GM13977 (cell line): Measurements from ENCODE around the gene GABRR2.
"Not testable (repeated sequence)": the region's sequence is repeated elsewhere in the genome, so short reads cannot be mapped to it uniquely, and the experiment has no call there.

Experiments used
- DNase-seq: peaks from one replicate; pipeline ENCODE4 v3.0.0; 2012; ENCODE audit warnings: low spot score
- in situ Hi-C: fragments of 300-500 bp; cut with MboI; formaldehyde crosslinking; loops from one replicate; pipeline ENCODE4 v1.12.0; 2022; ENCODE audit warnings: low sequenced_read_pairs, low pct_unique_long_range_greater_than_20kb, mixed read lengths, inconsistent platforms; ENCODE audit not compliant: unreplicated experiment
- TF ChIP-seq, protein P1 (sequence below): IDR thresholded peaks from 2 replicates; pipeline ENCODE4 v1.5.1; 2012; ENCODE audit warnings: mild to moderate bottlenecking, control low read depth; ENCODE audit not compliant: insufficient read depth; ENCODE audit errors: extremely low read depth, missing control alignments

Gene GABRR2

DNA sequence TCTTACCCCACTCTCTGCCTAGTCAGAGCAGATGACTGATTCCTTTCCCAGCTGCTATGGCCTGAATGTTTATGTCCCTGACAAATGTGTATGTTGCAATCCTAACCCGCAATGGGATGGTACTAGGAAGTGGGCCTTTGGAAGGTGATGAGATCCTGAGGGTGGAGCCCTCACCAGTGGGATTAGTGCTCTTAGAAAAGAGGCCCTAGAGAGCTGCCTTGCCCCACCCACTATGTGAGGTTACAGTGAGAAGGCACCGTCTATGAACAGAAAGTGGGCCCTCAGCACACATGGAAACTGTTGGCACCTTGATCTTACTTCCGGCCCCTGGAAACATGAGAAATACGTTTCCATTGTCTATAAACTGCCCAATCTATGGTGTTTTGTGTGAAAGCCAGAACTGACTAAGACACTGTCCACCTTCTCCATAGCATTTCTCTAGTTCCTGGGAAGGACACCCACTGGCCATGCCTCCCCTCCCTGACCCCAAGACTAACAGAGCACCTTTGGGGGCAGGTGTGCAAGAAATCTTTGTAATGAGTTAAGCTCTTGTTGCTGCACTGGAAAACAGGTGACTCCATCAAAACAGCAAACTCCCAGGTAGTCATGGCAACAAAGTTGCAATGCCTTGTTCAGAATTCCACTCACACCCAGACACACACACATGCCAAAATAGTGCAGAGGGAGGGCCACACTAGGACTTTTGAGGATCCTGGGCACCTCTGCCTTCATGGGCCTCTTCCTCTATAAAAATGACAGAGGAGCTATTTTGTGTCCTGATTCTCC lies 16.2 kb downstream of the GABRR2 start:
- in situ Hi-C loops, result no loop called here
- peak; percentile 46 for DNase-seq
- TF ChIP-seq, protein P1, sequence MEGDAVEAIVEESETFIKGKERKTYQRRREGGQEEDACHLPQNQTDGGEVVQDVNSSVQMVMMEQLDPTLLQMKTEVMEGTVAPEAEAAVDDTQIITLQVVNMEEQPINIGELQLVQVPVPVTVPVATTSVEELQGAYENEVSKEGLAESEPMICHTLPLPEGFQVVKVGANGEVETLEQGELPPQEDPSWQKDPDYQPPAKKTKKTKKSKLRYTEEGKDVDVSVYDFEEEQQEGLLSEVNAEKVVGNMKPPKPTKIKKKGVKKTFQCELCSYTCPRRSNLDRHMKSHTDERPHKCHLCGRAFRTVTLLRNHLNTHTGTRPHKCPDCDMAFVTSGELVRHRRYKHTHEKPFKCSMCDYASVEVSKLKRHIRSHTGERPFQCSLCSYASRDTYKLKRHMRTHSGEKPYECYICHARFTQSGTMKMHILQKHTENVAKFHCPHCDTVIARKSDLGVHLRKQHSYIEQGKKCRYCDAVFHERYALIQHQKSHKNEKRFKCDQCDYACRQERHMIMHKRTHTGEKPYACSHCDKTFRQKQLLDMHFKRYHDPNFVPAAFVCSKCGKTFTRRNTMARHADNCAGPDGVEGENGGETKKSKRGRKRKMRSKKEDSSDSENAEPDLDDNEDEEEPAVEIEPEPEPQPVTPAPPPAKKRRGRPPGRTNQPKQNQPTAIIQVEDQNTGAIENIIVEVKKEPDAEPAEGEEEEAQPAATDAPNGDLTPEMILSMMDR, result no peak

DNA sequence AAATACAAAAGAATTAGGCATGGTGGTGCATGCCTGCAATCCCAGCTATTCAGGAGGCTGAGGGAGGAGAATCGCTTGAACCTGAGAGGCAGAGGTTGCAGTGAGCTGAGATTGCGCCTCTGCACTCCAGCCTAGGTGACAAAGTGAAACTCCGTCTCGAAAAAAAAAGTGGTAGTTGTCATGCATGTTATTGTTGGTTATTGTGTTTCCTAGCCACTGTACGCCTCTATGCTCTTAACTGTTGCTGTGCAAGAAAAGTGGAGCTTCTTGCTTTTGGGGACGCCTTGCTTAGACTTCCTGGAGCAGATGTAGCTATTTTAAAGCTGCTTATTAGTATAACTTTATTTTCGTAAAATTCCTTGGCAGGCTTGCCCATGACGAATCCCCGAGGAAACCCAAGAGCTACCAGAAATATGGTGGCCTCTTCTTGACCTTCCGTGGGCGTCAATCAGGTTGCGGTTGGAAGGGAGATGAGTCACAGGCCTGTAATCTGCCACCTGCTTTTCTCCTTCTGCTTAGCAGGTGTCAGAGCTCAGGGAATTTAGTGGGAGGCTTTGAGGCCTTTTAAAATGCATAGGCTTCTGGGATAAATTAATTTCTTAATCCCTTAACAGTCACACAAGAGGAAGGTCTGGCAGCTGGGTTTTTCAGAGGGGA lies 17.3 kb downstream of the GABRR2 start:
- DNase-seq, result peak; percentile 80

DNA sequence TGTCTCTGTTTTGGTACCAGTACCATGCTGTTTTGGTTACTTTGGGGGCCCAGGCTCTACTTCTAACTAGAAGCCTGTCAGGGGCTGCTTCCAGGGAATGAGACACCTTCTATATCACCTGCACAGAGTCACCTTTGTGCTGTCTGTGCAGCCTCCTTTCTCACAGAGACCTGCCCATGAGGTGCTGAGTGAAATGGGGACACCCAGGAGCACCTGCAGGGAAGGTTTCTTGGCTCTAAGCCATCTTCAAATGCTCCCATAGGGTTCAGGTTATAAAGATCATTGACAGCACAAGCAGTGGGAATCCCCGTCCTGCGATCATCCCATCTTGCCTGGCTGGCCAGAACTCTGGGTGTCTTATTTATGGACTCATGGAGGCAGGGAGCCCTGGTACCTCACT lies 19.1 kb downstream of the GABRR2 start:
- no peak for DNase-seq
- TF ChIP-seq, protein P1, result no peak
- in situ Hi-C loops, result no loop called here

More for the DNA sequence above, 17.3 kb downstream of the GABRR2 start:
- TF ChIP-seq, protein P1, result no peak
- in situ Hi-C loops, result no loop called here

DNA sequence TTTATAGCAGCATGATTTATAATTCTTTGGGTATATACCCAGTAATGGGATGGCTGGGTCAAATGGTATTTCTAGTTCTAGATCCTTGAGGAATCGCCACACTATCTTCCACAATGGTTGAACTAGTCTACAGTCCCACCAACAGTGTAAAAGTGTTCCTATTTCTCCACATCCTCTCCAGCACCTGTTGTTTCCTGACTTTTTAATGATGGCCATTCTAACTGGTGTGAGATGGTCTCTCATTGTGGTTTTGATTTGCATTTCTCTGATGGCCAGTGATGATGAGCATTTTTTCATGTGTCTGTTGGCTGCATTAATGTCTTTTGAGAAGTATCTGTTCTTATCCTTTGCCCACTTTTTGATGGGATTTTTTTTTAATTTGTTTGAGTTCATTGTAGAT lies 20.0 kb downstream of the GABRR2 start:
- in situ Hi-C loops, DNase-seq: not testable (repeated sequence)

DNA sequence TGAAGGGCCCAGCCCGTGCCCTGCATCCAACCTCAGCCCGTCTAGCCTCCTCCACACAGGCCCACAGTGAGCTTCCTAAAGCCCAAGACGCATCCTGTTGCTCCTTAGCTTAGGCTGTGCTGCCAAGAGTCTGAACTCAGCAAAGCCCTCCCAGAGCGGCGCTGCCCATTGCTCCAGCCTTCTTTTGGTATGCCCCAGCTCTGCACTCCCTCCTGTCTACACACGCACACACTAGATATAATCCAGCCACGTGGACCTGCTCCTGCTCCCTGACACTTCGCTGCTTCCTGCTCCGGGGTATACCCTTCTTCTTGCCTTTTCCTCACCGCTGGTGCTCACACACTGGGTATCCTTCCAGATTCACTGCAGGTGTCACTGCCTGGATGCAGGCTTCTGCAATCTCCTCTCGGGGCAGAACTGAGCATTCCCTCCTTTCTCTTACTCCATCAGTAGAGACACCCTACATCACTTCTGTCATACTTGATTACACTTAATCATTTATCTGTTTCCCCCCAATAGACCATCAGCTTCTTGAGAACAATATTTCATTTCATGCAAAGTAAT lies 23.8 kb downstream of the GABRR2 start:
- TF ChIP-seq, protein P1, result no peak
- in situ Hi-C loops, result no loop called here
- DNase-seq, result no peak

DNA sequence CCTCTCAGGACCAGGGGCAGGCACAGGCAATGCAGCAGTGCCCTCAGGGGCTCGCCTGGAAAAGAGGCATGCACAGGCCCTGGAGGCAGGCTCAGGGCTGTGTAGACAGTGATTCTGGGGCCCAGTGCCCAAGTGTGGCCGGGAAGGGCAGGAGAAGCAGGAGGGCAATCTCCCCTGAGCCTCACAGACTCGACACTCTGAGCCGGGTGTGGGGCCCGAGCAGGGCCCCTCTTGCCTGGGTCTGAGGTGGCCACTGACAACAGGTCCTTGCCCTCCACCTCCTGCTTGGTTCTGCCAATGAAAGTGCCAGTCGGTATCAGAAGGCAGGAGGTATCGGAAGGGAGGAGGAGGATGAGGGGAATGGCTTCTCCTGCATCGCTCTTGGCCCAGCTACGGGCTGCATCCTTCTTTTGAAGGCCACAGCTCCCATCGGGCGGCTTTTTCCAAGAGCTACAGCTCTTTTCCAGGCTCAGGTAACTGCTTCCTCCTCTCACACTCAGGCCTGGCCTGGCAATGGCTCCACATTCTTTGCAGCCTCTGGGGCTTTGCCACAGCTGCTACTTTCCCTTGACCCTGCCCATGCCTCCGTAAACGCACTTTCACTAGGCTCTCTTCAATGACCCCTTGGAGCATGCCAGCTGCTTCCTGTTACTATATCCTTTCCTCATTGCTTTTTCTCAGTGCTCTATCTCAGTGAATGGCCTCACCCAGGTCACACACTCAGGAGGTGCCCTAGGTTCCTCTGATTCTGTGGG lies 24.5 kb downstream of the GABRR2 start:
- in situ Hi-C loops, result no loop called here
- TF ChIP-seq, protein P1, result no peak
- no peak for DNase-seq
